Activated CD4-positive, alpha-beta memory T cell treated with anti-CD3 and anti-CD28 coated beads for 36 hours (primary cell): Measurements from ENCODE around the gene SRD5A1. TPM values are rescaled to one million over a fixed set of nuclear protein-coding genes. Genes with fewer than 3 reads are reported as not detected.

ENCODE experiments used
- CTCF ChIA-PET: fragments of 350-600 bp; sonication (Branson Sonifier 250); formaldehyde crosslinking; loops from one replicate; lab custom pipeline; 2021; ENCODE audit warnings: antibody characterized with exemption, inconsistent platforms; lab: Charles Lee
- POLR2A ChIA-PET: fragments of 350-600 bp; sonication (Branson Sonifier 250); formaldehyde crosslinking; loops from one replicate; lab custom pipeline; 2021; ENCODE audit warnings: antibody characterized with exemption; lab: Charles Lee
- DNase-seq: peaks from one replicate; pipeline ENCODE4 v3.0.0-alpha.2; 2020
- H3K27ac Mint-ChIP-seq: one replicate; pipeline ENCODE4 v1.8.0; 2021; ENCODE audit warnings: mixed read lengths
- H3K27me3 Mint-ChIP-seq: one replicate; pipeline ENCODE4 v1.8.0; 2021; ENCODE audit warnings: mixed read lengths
- H3K36me3 Mint-ChIP-seq: one replicate; pipeline ENCODE4 v1.8.0; 2021; ENCODE audit warnings: mixed read lengths
- H3K4me1 Mint-ChIP-seq: one replicate; pipeline ENCODE4 v1.8.0; 2021; ENCODE audit warnings: low read depth, mixed read lengths
- H3K4me3 Mint-ChIP-seq: one replicate; pipeline ENCODE4 v1.8.0; 2021; ENCODE audit warnings: mild to moderate bottlenecking, mixed read lengths
- H3K9me3 Mint-ChIP-seq: one replicate; pipeline ENCODE4 v1.8.0; 2021; ENCODE audit warnings: mixed read lengths
- intact Hi-C: fragments of 100-400 bp; cut with micrococcal nuclease; formaldehyde crosslinking; loops from one replicate; pipeline ENCODE4 v1.15.1; 2023
- total RNA-seq, 2 experiments: library from RNA; stranded (reverse); gene quantifications; one replicate each; pipeline ENCODE4 v1.2.3, GENCODE V29; 2021

SRD5A1 gene
- total RNA-seq, 2 experiments from 2014 or later = 9.5 to 11.0 TPM

- Mint-ChIP-seq H3K36me3 (no peaks in the 10 kb centered on the region), H3K9me3 (no peaks in the 10 kb centered on the region), H3K27ac (no peak overlapping the region), H3K27me3 (peaks cover 30% of the 10 kb centered on the region), H3K4me1 (no peaks in the 10 kb centered on the region), H3K4me3 (no peak overlapping the region)
- ChIA-PET POLR2A (interaction anchor here (1.1 kb wide), 1 partner anchor 67 kb away, joined by 3 read pairs; no protein-coding TSS in a partner anchor), CTCF (no interaction called here)
- intact Hi-C loops = no loop called here
- DNase-seq = no peak
Observed at GRCh38 chr5:6680922-6681321, 47.7 kb downstream of the SRD5A1 start.

- peaks cover 37% of the 10 kb centered on the region for H3K27me3 Mint-ChIP-seq
- no peak overlapping the region for H3K27ac Mint-ChIP-seq
- H3K4me1 Mint-ChIP-seq = peaks cover 2% of the 10 kb centered on the region
- intact Hi-C loops = no loop called here
- H3K9me3 Mint-ChIP-seq = no peaks in the 10 kb centered on the region
- DNase-seq = no peak
- ChIA-PET CTCF (no interaction called here), POLR2A (interaction anchor here (1.1 kb wide), 1 partner anchor 66 kb away, joined by 3 read pairs; no protein-coding TSS in a partner anchor)
- H3K36me3 Mint-ChIP-seq = no peaks in the 10 kb centered on the region
- H3K4me3 Mint-ChIP-seq = no peak overlapping the region
Observed at GRCh38 chr5:6681682-6682081, 48.4 kb downstream of the SRD5A1 start.

- DNase-seq = no peak
- Mint-ChIP-seq H3K4me1 (peaks cover 5% of the 10 kb centered on the region), H3K4me3 (no peak overlapping the region), H3K27me3 (peaks cover 39% of the 10 kb centered on the region), H3K36me3 (no peaks in the 10 kb centered on the region), H3K27ac (no peak overlapping the region), H3K9me3 (no peaks in the 10 kb centered on the region)
- intact Hi-C loops = no loop called here
- CTCF ChIA-PET = no interaction called here
- POLR2A ChIA-PET = interaction anchor here (1.1 kb wide), 1 partner anchor 65 kb away, joined by 3 read pairs; no protein-coding TSS in a partner anchor
Observed at GRCh38 chr5:6682239-6682638, 49.0 kb downstream of the SRD5A1 start.

DNA sequence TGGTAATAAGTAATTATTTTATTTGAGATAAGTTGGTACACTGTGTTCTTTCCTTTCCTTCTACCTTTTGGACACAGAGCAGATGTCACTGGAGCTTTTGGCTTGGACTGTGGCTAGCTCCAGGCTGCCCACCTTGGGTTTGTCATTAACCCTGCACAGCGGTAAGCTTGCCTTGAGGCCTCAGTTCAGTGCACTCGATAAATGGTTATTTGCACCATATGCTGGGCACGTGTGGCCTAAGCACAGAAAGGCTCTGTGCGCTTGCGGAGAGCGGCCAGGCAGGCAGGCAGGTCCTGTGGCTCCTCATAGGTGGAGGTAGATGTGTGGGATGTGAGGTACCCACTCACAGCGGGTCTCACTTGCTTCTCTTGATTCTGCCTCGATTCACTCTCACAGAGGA, 50.0 kb downstream of the SRD5A1 start:
- Mint-ChIP-seq H3K27me3 (peaks cover 46% of the 10 kb centered on the region), H3K4me3 (no peak overlapping the region), H3K27ac (no peak overlapping the region), H3K36me3 (no peaks in the 10 kb centered on the region), H3K9me3 (no peaks in the 10 kb centered on the region), H3K4me1 (peaks cover 7% of the 10 kb centered on the region)
- DNase-seq = no peak
- ChIA-PET POLR2A (no interaction called here), CTCF (interaction anchor here (0.5 kb wide), 1 partner anchor 74 kb away, joined by 3 read pairs; no protein-coding TSS in a partner anchor)
- intact Hi-C loops = no loop called here

- POLR2A ChIA-PET = no interaction called here
- peaks cover 47% of the 10 kb centered on the region for H3K27me3 Mint-ChIP-seq
Observed at GRCh38 chr5:6684075-6684474, 50.8 kb downstream of the SRD5A1 start.

GRCh38 chr5:6686501-6686900, 53.3 kb downstream of the SRD5A1 start:
- H3K4me3 Mint-ChIP-seq = no peak overlapping the region
- H3K4me1 Mint-ChIP-seq = peaks cover 7% of the 10 kb centered on the region
- no peaks in the 10 kb centered on the region for H3K9me3 Mint-ChIP-seq
- H3K27ac Mint-ChIP-seq = no peak overlapping the region
- POLR2A ChIA-PET = no interaction called here
- no peaks in the 10 kb centered on the region for H3K36me3 Mint-ChIP-seq
- H3K27me3 Mint-ChIP-seq = peaks cover 47% of the 10 kb centered on the region
- CTCF ChIA-PET = no interaction called here
- DNase-seq = no peak
- intact Hi-C loops = no loop called here

More at GRCh38 chr5:6684075-6684474, 50.8 kb downstream of the SRD5A1 start:
- no peak for DNase-seq
- H3K4me3 Mint-ChIP-seq = no peak overlapping the region
- no peaks in the 10 kb centered on the region for H3K36me3 Mint-ChIP-seq
- H3K4me1 Mint-ChIP-seq = peaks cover 7% of the 10 kb centered on the region
- intact Hi-C loops = no loop called here
- CTCF ChIA-PET = no interaction called here
- no peak overlapping the region for H3K27ac Mint-ChIP-seq
- H3K9me3 Mint-ChIP-seq = no peaks in the 10 kb centered on the region

DNA sequence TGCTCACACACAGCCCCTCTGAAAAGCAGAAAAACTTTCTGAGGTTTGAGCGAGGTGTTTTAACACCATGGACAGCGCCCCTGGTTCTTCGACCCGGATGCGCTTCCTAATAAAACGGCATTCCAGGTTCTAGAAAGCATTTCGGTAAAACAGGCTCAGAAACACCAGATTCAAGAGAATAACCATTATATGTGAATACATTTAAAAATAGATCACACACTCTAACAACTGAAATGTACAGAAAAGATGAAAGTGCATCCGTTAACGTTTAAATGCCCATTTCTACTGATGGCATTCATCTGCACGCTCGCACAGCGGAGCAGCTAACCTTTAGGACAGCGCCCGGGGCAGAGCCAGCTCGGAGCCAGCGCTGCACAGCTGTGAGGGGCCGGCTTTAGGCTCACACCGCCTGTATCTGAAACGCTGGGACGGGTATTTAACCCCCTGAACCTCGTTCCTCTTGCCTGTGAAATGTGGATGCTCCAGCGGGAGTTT, 53.7 kb downstream of the SRD5A1 start:
- Mint-ChIP-seq H3K36me3 (no peaks in the 10 kb centered on the region), H3K27ac (no peak overlapping the region), H3K4me1 (peaks cover 7% of the 10 kb centered on the region), H3K27me3 (peaks cover 43% of the 10 kb centered on the region), H3K9me3 (no peaks in the 10 kb centered on the region), H3K4me3 (no peak overlapping the region)
- CTCF ChIA-PET = no interaction called here
- DNase-seq = no peak
- POLR2A ChIA-PET = no interaction called here
- intact Hi-C loops = no loop called here

GRCh38 chr5:6687505-6687904, 54.3 kb downstream of the SRD5A1 start:
- intact Hi-C loops = no loop called here
- CTCF ChIA-PET = no interaction called here

DNA sequence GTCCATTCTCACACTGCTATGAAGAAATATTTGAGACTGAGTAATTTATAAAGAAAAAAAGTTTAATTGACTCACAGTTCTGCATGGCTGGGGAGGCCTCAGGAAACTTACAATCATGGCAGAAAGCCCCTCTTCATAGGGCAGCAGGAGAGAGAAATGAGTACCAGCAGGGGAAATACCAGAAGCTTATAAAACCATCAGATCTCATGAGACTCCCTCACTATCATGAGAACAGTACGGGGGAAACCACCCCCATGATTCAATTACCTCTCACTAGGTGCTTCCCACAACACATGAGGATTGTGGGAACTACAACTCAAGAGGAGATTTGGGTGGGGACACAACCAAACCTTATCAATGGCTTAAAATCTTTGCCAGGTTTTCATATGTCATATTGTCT, 59.7 kb downstream of the SRD5A1 start:
- peaks cover 25% of the 10 kb centered on the region for H3K27me3 Mint-ChIP-seq
- ChIA-PET POLR2A (interaction anchor here (0.6 kb wide), 1 partner anchor 19 kb away, joined by 3 read pairs; no protein-coding TSS in a partner anchor), CTCF (no interaction called here)
- intact Hi-C loops = no loop called here
- H3K27ac Mint-ChIP-seq = no peak overlapping the region
- no peaks in the 10 kb centered on the region for H3K4me1 Mint-ChIP-seq
- no peak overlapping the region for H3K4me3 Mint-ChIP-seq
- no peak for DNase-seq
- H3K9me3 Mint-ChIP-seq = peaks cover 2% of the 10 kb centered on the region
- H3K36me3 Mint-ChIP-seq = no peaks in the 10 kb centered on the region

More at GRCh38 chr5:6687505-6687904, 54.3 kb downstream of the SRD5A1 start:
- DNase-seq = no peak
- Mint-ChIP-seq H3K36me3 (no peaks in the 10 kb centered on the region), H3K9me3 (no peaks in the 10 kb centered on the region), H3K4me3 (no peak overlapping the region), H3K4me1 (peaks cover 7% of the 10 kb centered on the region), H3K27ac (no peak overlapping the region), H3K27me3 (peaks cover 44% of the 10 kb centered on the region)
- POLR2A ChIA-PET = interaction anchor here (0.6 to 0.7 kb wide), 2 partner anchors 26 to 86 kb away, joined by 3 read pairs; partner anchors contain the start of gene TENT4A

- no peak overlapping the region for H3K27ac Mint-ChIP-seq
- POLR2A ChIA-PET = no interaction called here
- no peak for DNase-seq
- H3K9me3 Mint-ChIP-seq = peaks cover 2% of the 10 kb centered on the region
- intact Hi-C loops = no loop called here
- peaks cover 35% of the 10 kb centered on the region for H3K27me3 Mint-ChIP-seq
- H3K36me3 Mint-ChIP-seq = no peaks in the 10 kb centered on the region
- H3K4me3 Mint-ChIP-seq = no peak overlapping the region
- CTCF ChIA-PET = no interaction called here
- H3K4me1 Mint-ChIP-seq = no peaks in the 10 kb centered on the region
Observed at GRCh38 chr5:6698696-6699095, 65.5 kb downstream of the SRD5A1 start.

DNA sequence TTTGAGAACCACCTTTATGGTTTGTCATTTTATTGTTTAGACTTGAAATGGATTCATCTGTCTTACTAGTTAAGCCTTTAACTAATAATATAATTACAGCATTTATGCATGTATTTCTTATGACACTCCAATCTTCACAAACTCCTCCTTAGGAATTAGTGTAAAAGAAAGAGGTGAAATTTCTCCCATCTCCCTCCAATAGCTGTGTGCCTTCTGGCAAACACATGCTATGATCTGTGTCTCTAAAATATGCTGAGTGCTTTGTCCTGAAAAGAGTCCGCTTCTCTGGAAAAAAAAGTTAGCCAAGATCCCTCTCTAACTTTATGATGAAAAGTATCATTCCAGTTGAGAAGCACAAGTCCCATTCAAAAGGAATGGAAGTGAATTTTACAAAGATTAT, 66.1 kb downstream of the SRD5A1 start:
- Mint-ChIP-seq H3K36me3 (no peaks in the 10 kb centered on the region), H3K9me3 (peaks cover 2% of the 10 kb centered on the region), H3K27me3 (peaks cover 32% of the 10 kb centered on the region), H3K4me1 (no peaks in the 10 kb centered on the region), H3K4me3 (no peak overlapping the region), H3K27ac (no peak overlapping the region)
- no peak for DNase-seq
- ChIA-PET POLR2A (no interaction called here), CTCF (no interaction called here)
- intact Hi-C loops = no loop called here

- H3K27me3 Mint-ChIP-seq = peaks cover 31% of the 10 kb centered on the region
- peaks cover 5% of the 10 kb centered on the region for H3K4me1 Mint-ChIP-seq
- ChIA-PET POLR2A (no interaction called here), CTCF (no interaction called here)
- intact Hi-C loops = no loop called here
- H3K4me3 Mint-ChIP-seq = no peak overlapping the region
- H3K27ac Mint-ChIP-seq = no peak overlapping the region
- no peaks in the 10 kb centered on the region for H3K36me3 Mint-ChIP-seq
- DNase-seq = no peak
- peaks cover 2% of the 10 kb centered on the region for H3K9me3 Mint-ChIP-seq
Observed at GRCh38 chr5:6700074-6700684, 66.9 kb downstream of the SRD5A1 start.
